Vagina (tissue), 2 donors: ENCODE data around the gene BNIP5. TPM values are rescaled to one million over a fixed set of nuclear protein-coding genes. Genes with fewer than 3 reads are reported as not detected.

ENCODE experiments used
- DNase-seq, 2 donors: peaks; one replicate each; pipeline ENCODE4 v3.0.0-alpha.2; 2017; ENCODE audit errors: extremely low spot score in 2 of 2
- H3K27ac ChIP-seq: fragments of 200-600 bp; sonication (generic); one replicate; pipeline ENCODE4 v1.5.1; 2019
- H3K27me3 ChIP-seq: fragments of 200-600 bp; sonication (generic); one replicate; pipeline ENCODE4 v1.5.1; 2019
- H3K36me3 ChIP-seq, 2 donors: fragments of 200-600 bp; sonication (generic); one replicate each; pipeline ENCODE4 v1.5.1; 2017 to 2019
- H3K4me1 ChIP-seq: fragments of 200-600 bp; sonication (generic); one replicate; pipeline ENCODE4 v1.5.1; 2019
- H3K4me3 ChIP-seq, 2 donors: fragments of 200-600 bp; sonication (generic); 1 replicate in 1 of 2; 2 replicates in 1 of 2; pipeline ENCODE4 v1.5.1; 2016 to 2019
- H3K9me3 ChIP-seq: fragments of 200-600 bp; sonication (generic); one replicate; pipeline ENCODE4 v1.5.1; 2019
- POLR2A ChIP-seq, 2 donors: fragments of 450-650 bp; IDR thresholded peaks; one replicate each; pipeline ENCODE4 v1.6.1; 2017; ENCODE audit warnings: antibody characterized with exemption in 2 of 2, mild to moderate bottlenecking in 2 of 2, moderate library complexity in 2 of 2
- POLR2AphosphoS5 ChIP-seq, 2 donors: sonication (generic); formaldehyde crosslinking; IDR thresholded peaks; one replicate each; pipeline ENCODE4 v1.9.0; 2017; ENCODE audit warnings: antibody characterized with exemption in 2 of 2, mild to moderate bottlenecking in 2 of 2, low read depth in 1 of 2; ENCODE audit not compliant: insufficient read depth in 1 of 2
- intact Hi-C: fragments of 100-400 bp; cut with DNase I; formaldehyde crosslinking; loops from one replicate; pipeline ENCODE4 v1.15.1; 2023
- total RNA-seq: library from RNA; depleted of rRNA; stranded (reverse); fragments of >200 nt; gene quantifications from one replicate; pipeline ENCODE4 v1.2.3, GENCODE V29; 2016
- TF ChIP-seq, protein P1 (sequence below), 3 experiments: fragments of 450-650 bp in 2 of 3; fragments of 200-600 bp in 1 of 3; sonication (generic) in 1 of 3; IDR thresholded peaks; one replicate each; pipeline ENCODE4 v1.5.1; 2017 to 2019; ENCODE audit warnings: antibody characterized with exemption in 3 of 3, mild to moderate bottlenecking in 2 of 3, moderate library complexity in 2 of 3

The BNIP5 gene
- total RNA-seq, 1 donor from 2014 or later, result not detected

DNA sequence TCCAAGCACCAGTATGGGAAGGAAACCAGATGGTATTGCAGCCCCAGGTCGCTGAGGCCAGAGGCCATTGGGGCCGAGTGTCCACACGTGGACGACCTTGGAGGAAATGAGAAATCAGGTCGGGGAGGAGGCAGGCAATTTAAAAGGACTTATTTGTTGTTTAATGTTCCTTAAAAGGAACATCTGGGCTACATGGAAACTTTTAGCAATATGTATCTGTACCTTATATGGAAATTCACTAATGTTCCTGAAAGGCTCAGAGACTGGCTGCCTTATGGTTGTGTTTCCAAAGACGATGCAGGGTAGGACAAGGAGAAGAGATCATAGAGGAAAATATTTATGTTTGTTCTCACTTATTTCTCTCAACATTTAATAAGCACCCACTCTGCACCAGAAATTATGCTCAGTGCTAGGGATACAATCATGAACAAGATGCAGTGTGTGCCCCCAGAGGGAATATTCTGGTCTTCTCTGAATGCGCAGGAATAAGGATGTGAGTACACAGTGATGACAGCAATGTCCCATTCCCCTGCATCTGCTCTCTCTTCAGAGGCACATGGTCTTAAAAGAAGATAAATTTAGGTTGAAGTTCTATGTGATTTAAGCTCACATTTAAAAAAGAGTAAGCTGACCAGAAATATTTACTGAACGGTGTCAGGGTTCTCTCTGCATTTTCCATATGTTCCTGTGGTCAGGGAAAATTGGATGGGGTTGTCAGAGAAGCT lies 3.4 kb downstream of the BNIP5 start:
- H3K9me3 ChIP-seq, result no peaks in the 10 kb centered on the region
- H3K36me3 ChIP-seq, result no peaks in the 10 kb centered on the region
- no peak overlapping the region for H3K27ac ChIP-seq
- H3K4me1 ChIP-seq, result peaks cover 17% of the 10 kb centered on the region
- no peaks in the 10 kb centered on the region for H3K27me3 ChIP-seq
- TF ChIP-seq, protein P1, sequence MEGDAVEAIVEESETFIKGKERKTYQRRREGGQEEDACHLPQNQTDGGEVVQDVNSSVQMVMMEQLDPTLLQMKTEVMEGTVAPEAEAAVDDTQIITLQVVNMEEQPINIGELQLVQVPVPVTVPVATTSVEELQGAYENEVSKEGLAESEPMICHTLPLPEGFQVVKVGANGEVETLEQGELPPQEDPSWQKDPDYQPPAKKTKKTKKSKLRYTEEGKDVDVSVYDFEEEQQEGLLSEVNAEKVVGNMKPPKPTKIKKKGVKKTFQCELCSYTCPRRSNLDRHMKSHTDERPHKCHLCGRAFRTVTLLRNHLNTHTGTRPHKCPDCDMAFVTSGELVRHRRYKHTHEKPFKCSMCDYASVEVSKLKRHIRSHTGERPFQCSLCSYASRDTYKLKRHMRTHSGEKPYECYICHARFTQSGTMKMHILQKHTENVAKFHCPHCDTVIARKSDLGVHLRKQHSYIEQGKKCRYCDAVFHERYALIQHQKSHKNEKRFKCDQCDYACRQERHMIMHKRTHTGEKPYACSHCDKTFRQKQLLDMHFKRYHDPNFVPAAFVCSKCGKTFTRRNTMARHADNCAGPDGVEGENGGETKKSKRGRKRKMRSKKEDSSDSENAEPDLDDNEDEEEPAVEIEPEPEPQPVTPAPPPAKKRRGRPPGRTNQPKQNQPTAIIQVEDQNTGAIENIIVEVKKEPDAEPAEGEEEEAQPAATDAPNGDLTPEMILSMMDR (IDR thresholded peaks at IDR 0.05), result no peak
- no peak for TF ChIP-seq POLR2A (IDR thresholded peaks at IDR 0.05)
- DNase-seq, result no peak
- no peak overlapping the region for H3K4me3 ChIP-seq
- intact Hi-C loops, result no loop called here

DNA sequence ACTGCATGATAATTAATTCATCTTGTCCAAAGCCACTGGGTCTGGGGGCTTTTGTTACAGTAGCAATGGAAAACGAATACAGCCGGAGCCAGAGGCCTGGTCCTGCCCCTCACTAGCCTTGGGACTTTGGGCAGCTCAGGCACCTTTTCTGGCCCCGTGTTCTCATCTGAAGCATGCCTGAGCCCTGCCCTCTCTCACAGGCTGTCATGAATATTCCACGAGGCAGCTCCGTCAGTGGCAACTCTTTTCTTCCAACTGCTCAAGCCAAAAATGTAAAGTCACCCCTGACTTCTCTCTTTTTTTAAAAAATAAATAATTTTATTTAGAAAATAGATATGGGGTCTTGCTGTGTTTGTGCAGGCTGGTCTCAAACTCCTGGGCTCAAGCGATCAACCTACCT lies 5.3 kb downstream of the BNIP5 start:
- intact Hi-C loops, result no loop called here
- no peak for DNase-seq
- H3K27me3 ChIP-seq, result no peaks in the 10 kb centered on the region
- no peak overlapping the region for H3K4me3 ChIP-seq
- no peak overlapping the region for H3K27ac ChIP-seq
- H3K9me3 ChIP-seq, result no peaks in the 10 kb centered on the region
- TF ChIP-seq, protein P1 (IDR thresholded peaks at IDR 0.05), result no peak
- TF ChIP-seq POLR2A (IDR thresholded peaks at IDR 0.05) (no peak), POLR2AphosphoS5 (IDR thresholded peaks at IDR 0.05; ENCODE audit: insufficient read depth in 1 of 2, low read depth in 1 of 2) (no peak)
- no peaks in the 10 kb centered on the region for H3K36me3 ChIP-seq
- peaks cover 17% of the 10 kb centered on the region for H3K4me1 ChIP-seq

DNA sequence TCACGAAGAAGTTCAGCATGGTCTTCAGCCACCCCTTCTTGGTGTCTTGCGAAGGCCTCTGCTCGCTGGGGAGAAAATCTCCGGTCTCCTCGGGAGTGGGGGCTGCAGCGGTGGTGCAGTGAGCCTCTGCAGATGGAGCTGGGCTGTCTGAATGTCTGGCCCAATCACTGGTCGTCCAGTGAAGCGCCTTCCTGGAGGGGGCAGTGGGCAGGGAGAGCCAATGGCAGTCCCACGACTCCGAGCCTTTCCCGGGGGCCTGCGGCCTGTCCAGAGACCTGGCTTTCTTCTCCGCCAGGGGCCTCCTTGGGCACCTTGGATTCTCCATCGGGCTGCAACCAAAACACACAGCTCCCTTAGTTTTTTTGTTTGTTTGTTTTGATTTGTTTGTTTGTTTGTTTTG lies 6.3 kb downstream of the BNIP5 start:
- peaks cover 17% of the 10 kb centered on the region for H3K4me1 ChIP-seq
- no peak overlapping the region for H3K4me3 ChIP-seq
- DNase-seq, result no peak
- no peak overlapping the region for H3K27ac ChIP-seq
- H3K27me3 ChIP-seq, result no peaks in the 10 kb centered on the region
- TF ChIP-seq POLR2A (IDR thresholded peaks at IDR 0.05) (no peak), POLR2AphosphoS5 (IDR thresholded peaks at IDR 0.05; ENCODE audit: insufficient read depth in 1 of 2, low read depth in 1 of 2) (no peak)
- TF ChIP-seq, protein P1 (IDR thresholded peaks at IDR 0.05), result no peak
- no peaks in the 10 kb centered on the region for H3K9me3 ChIP-seq
- intact Hi-C loops, result no loop called here
- no peaks in the 10 kb centered on the region for H3K36me3 ChIP-seq

DNA sequence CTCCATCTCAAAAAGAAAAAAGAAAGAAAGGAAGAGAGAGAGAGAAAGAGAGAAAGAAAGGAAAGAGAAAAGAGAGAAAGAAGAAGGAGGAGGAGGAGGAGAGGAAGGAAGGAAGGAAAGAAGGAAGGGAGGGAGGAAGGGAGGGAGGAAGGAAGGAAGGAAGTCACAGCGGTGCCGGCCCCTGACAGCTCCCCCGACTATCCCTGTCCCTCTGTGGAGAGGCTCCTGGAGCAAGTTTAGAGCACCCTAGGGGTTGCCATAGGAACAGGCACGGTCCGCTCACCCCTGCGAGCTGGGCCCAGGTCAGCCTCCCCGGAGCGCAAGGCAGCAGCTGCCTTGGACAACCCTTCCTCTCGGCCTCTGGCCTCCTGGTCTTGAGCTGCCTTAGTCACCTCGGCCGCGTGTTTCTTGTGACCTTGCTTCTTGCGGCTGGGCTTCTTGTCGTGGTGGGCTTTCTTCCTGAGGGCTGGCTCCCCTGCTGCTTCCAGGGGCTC lies 6.8 kb downstream of the BNIP5 start:
- peaks cover 12% of the 10 kb centered on the region for H3K4me1 ChIP-seq
- H3K4me3 ChIP-seq, result no peak overlapping the region
- no peak overlapping the region for H3K27ac ChIP-seq
- TF ChIP-seq POLR2A (IDR thresholded peaks at IDR 0.05) (no peak), POLR2AphosphoS5 (IDR thresholded peaks at IDR 0.05; ENCODE audit: insufficient read depth in 1 of 2, low read depth in 1 of 2) (no peak)
- TF ChIP-seq, protein P1 (IDR thresholded peaks at IDR 0.05), result no peak
- DNase-seq, result no peak
- no peaks in the 10 kb centered on the region for H3K9me3 ChIP-seq
- H3K36me3 ChIP-seq, result no peaks in the 10 kb centered on the region
- intact Hi-C loops, result no loop called here
- no peaks in the 10 kb centered on the region for H3K27me3 ChIP-seq

DNA sequence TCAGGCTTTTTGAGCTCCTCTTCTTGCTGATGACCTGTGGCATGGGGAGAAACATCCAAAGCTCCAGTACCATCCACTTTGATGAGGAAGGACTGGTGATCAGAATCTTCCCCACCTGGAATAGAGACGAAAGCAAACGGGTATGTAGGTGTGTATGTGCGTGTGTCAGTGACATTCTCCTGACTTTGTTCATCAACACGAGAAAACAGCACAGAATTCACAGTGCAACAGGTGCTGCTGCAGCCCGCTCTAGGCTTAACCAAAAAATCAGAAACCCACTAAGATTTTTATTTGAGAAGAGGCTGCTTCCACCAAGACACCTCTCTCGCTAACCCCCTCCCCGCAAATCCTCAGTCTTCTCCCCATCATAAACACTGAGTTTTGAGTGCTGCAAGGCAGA lies 8.1 kb downstream of the BNIP5 start:
- Histone ChIP-seq H3K27ac (no peak overlapping the region), H3K4me1 (no peaks in the 10 kb centered on the region), H3K27me3 (no peaks in the 10 kb centered on the region), H3K9me3 (no peaks in the 10 kb centered on the region), H3K4me3 (no peak overlapping the region), H3K36me3 (no peaks in the 10 kb centered on the region)
- no peak for DNase-seq
- intact Hi-C loops, result no loop called here
- TF ChIP-seq, protein P1 (IDR thresholded peaks at IDR 0.05), result no peak
- TF ChIP-seq POLR2A (IDR thresholded peaks at IDR 0.05) (no peak), POLR2AphosphoS5 (IDR thresholded peaks at IDR 0.05; ENCODE audit: insufficient read depth in 1 of 2, low read depth in 1 of 2) (no peak)
